HepG2 (cell line): ENCODE data around the gene PRKCD. TPM values are rescaled to one million over a fixed set of nuclear protein-coding genes. Genes with fewer than 3 reads are reported as not detected.

Experiments used
- ATAC-seq: fragments of 200-7000 bp; cut with Tn5 transposase; 3 replicates; pipeline ENCODE4 v1.9.1; 2020; ENCODE audit warnings: mild to moderate bottlenecking, moderate library complexity
- BruUV-seq: library from RNA; stranded (reverse); fragments of 400-500 nt; replicated peaks from 2 replicates; lab custom pipeline; 2021; lab: Mats Ljungman, UMichigan
- CTCF ChIA-PET: fragments of 300-600 bp; formaldehyde crosslinking; extraction: SDS; loops from one replicate; lab custom pipeline; 2021; ENCODE audit warnings: low total read pairs, inconsistent platforms, low intra/inter-chr PET ratio; lab: Yijun Ruan, JAX
- POLR2A ChIA-PET: fragments of 350-600 bp; sonication (Branson Sonifier 250); formaldehyde crosslinking; loops from one replicate; lab custom pipeline; 2020; ENCODE audit warnings: antibody characterized with exemption, inconsistent platforms; lab: Yijun Ruan, JAX
- DNase-seq: peaks from one replicate; pipeline ENCODE4 v3.0.0-alpha.2; 2015; ENCODE audit warnings: low spot score
- FAIRE-seq: peaks from 3 replicates; lab custom pipeline; 2011; peaks lifted over from hg19 to GRCh38; lab: Jason Lieb, UNC
- H2AFZ ChIP-seq: one replicate; pipeline ENCODE4 v1.6.1; 2011; ENCODE audit warnings: low read length, inconsistent platforms
- H3K27ac ChIP-seq: fragments of 300-600 bp; 3 replicates; pipeline ENCODE4 v1.8.0; 2011; ENCODE audit warnings: mixed run types, mild to moderate bottlenecking, mixed read lengths, low read length, inconsistent platforms; ENCODE audit not compliant: insufficient read depth; ENCODE audit errors: extremely low read length
- H3K27me3 ChIP-seq, 2 experiments: fragments of 200-600 bp in 1 of 2; 2 replicates in 1 of 2; 3 replicates in 1 of 2; pipeline versions ENCODE4 v1.6.0 to v1.8.0; 2011; ENCODE audit warnings: low read length in 2 of 2, mild to moderate bottlenecking in 2 of 2, moderate library complexity in 2 of 2, inconsistent platforms in 1 of 2; ENCODE audit not compliant: insufficient read depth in 2 of 2, control insufficient read depth in 1 of 2
- H3K36me3 ChIP-seq, 2 experiments: fragments of 200-600 bp in 1 of 2; replicated peaks in 1 of 2; 2 replicates in 1 of 2; 3 replicates in 1 of 2; pipeline versions ENCODE4 v1.5.1 to v1.8.0; 2011; ENCODE audit warnings: low read length in 2 of 2, inconsistent platforms in 1 of 2; ENCODE audit not compliant: insufficient read depth in 2 of 2, control insufficient read depth in 1 of 2
- H3K4me1 ChIP-seq: 2 replicates; pipeline ENCODE4 v1.5.1; 2012; ENCODE audit warnings: low read length, inconsistent platforms; ENCODE audit not compliant: insufficient read depth
- H3K4me2 ChIP-seq: 2 replicates; pipeline ENCODE4 v1.6.0; 2011; ENCODE audit warnings: low read depth, low read length, inconsistent platforms
- H3K4me3 ChIP-seq, 3 experiments: fragments of 200-600 bp in 1 of 3; sonication (generic), shearing (Covaris generic) in 1 of 3; replicated peaks in 1 of 3; 2 replicates each; pipeline ENCODE4 v1.5.1; 2011 to 2016; ENCODE audit warnings: low read length in 3 of 3, inconsistent platforms in 2 of 3, low read depth in 2 of 3, mild to moderate bottlenecking in 2 of 3, control low read depth in 1 of 3, mixed read lengths in 1 of 3; ENCODE audit not compliant: insufficient read depth in 1 of 3
- H3K79me2 ChIP-seq: one replicate; pipeline ENCODE4 v1.6.1; 2011; ENCODE audit warnings: low read length, inconsistent platforms; ENCODE audit not compliant: insufficient read depth
- H3K9ac ChIP-seq: 2 replicates; pipeline ENCODE4 v1.6.0; 2011; ENCODE audit warnings: mild to moderate bottlenecking, low read depth, low read length, inconsistent platforms; ENCODE audit not compliant: insufficient read depth
- H3K9me3 ChIP-seq: 2 replicates; pipeline ENCODE4 v1.5.1; 2012; ENCODE audit warnings: mild to moderate bottlenecking, low read length
- H4K20me1 ChIP-seq: 2 replicates; pipeline ENCODE4 v1.6.0; 2011; ENCODE audit warnings: inconsistent platforms, mild to moderate bottlenecking, low read length, moderate library complexity; ENCODE audit not compliant: insufficient read depth
- AGO1 ChIP-seq: fragments of 200-400 bp; formaldehyde crosslinking; IDR thresholded peaks from 2 replicates; pipeline ENCODE4 v1.6.1; 2017; ENCODE audit warnings: mild to moderate bottlenecking, low read depth, low read length, moderate library complexity; ENCODE audit not compliant: poor library complexity, severe bottlenecking
- AKAP8 ChIP-seq: sonication (generic); formaldehyde crosslinking; IDR thresholded peaks from 2 replicates; pipeline ENCODE4 v1.5.1; 2020; ENCODE audit warnings: mild to moderate bottlenecking, missing genetic modification reagents
- ATRX ChIP-seq: sonication (generic); formaldehyde crosslinking; IDR thresholded peaks from 2 replicates; pipeline ENCODE4 v1.4.0; 2020; ENCODE audit warnings: missing genetic modification reagents, borderline replicate concordance
- MIXL1 ChIP-seq: IDR thresholded peaks from 2 replicates; pipeline ENCODE4 v1.6.1; 2016
- NFATC3 ChIP-seq: sonication (generic); formaldehyde crosslinking; IDR thresholded peaks from 2 replicates; pipeline ENCODE4 v1.5.1; 2020; ENCODE audit warnings: mild to moderate bottlenecking, missing genetic modification reagents
- NFKB2 ChIP-seq: sonication (generic); formaldehyde crosslinking; IDR thresholded peaks from 2 replicates; pipeline ENCODE4 v1.4.0; 2020; ENCODE audit warnings: missing genetic modification reagents, borderline replicate concordance
- RBM22 ChIP-seq: fragments of 200-400 bp; formaldehyde crosslinking; optimal IDR thresholded peaks from 2 replicates; pipeline ENCODE3; 2017; ENCODE audit warnings: mild to moderate bottlenecking, low read length, moderate library complexity
- RELA ChIP-seq: sonication (generic); formaldehyde crosslinking; IDR thresholded peaks from 2 replicates; pipeline ENCODE4 v1.4.0; 2020; ENCODE audit warnings: missing genetic modification reagents
- RFX1 ChIP-seq: fragments of 450-650 bp; IDR thresholded peaks from 2 replicates; pipeline ENCODE4 v1.6.1; 2017
- ZBTB3 ChIP-seq: sonication (generic); formaldehyde crosslinking; IDR thresholded peaks from 2 replicates; pipeline ENCODE4 v1.4.0; 2020; ENCODE audit warnings: low read depth, mild to moderate bottlenecking, moderate library complexity, missing genetic modification reagents, borderline replicate concordance
- WGBS: methylation state at CpG from one replicate; pipeline ENCODE4 v1.1.6; 2017; ENCODE audit warnings: low lambda C conversion rate; 5-methylcytosine and 5-hydroxymethylcytosine counted together
- in situ Hi-C: cut with HindIII; loops from 2 replicates; pipeline ENCODE4 v1.10.0; 2017; ENCODE audit warnings: low pct_unique_long_range_greater_than_20kb; ENCODE audit not compliant: extremely low pct_ligation_motif_present
- intact Hi-C: fragments of 100-400 bp; cut with micrococcal nuclease; formaldehyde crosslinking; loops from one replicate; pipeline ENCODE4 v1.10.0; 2022; ENCODE audit not compliant: unreplicated experiment
- polyA plus RNA-seq, 8 experiments: library from polyadenylated mRNA; depleted of rRNA in 3 of 8; stranded (reverse) in 7 of 8; unstranded in 1 of 8; fragments of >200 nt; fragmentation: Illumina TruSeq in 4 of 8; extraction: Trizol in 4 of 8; gene quantifications; 2 replicates each; pipeline versions ENCODE4 v1.2.1 to v1.2.3, GENCODE V29; 2011 to 2016; ENCODE audit warnings: low read depth in 4 of 8, missing spikeins in 1 of 8, mixed read lengths in 1 of 8; ENCODE audit not compliant: insufficient read depth in 1 of 8
- total RNA-seq, 5 experiments: library from RNA; depleted of rRNA; stranded (reverse); fragments of >200 nt; fragmentation: Illumina TruSeq; extraction: Trizol; gene quantifications; 2 replicates each; pipeline ENCODE4 v1.2.3, GENCODE V29; 2016; ENCODE audit warnings: low read depth in 1 of 5

Gene PRKCD
- total and polyA plus RNA-seq, 2 of the 13 experiments (the other 11 are each of a cell fraction or from before 2014, with no cell fraction given) = 1.6 to 40.7 TPM

GRCh38 chr3:53229171-53229570 lies 68.2 kb downstream of the PRKCD start:
- CTCF ChIA-PET = no interaction called here
- POLR2A ChIA-PET = no interaction called here

GRCh38 chr3:53229606-53230005 lies 68.6 kb downstream of the PRKCD start:
- ATAC-seq = no peak
- Histone ChIP-seq H3K79me2 (no peaks in the 10 kb centered on the region), H3K36me3 (peaks cover 67 to 97% of the 10 kb centered on the region in 2 experiments), H3K9me3 (no peaks in the 10 kb centered on the region), H3K4me2 (no peak overlapping the region), H3K4me3 (no peak overlapping the region), H3K27ac (no peak overlapping the region), H3K9ac (no peak overlapping the region), H2AFZ (no peak overlapping the region), H3K27me3 (no peaks in the 10 kb centered on the region), H4K20me1 (0 out of 2 replicates have a peak, but pooled peaks cover 3% of the 10 kb centered on the region), H3K4me1 (peaks cover 27% of the 10 kb centered on the region)
- intact Hi-C loops = no loop called here
- CTCF ChIA-PET = no interaction called here
- no peak for DNase-seq
- TF ChIP-seq AKAP8 (CRISPR knock-in tag) (no peak), NFATC3 (CRISPR knock-in tag) (no peak), RBM22 (peak; percentile 0), ATRX (CRISPR knock-in tag) (no peak), RFX1 (no peak)
- in situ Hi-C loops = no loop called here
- no TSS peak for BruUV-seq
- FAIRE-seq = no peak
- POLR2A ChIA-PET = no interaction called here
- 100% methylated on average over 2 of the region's 2 CpGs for WGBS

More at GRCh38 chr3:53229171-53229570, 68.2 kb downstream of the PRKCD start:
- H3K36me3 ChIP-seq = peaks cover 63 to 97% of the 10 kb centered on the region in 2 experiments
- H3K4me3 ChIP-seq = no peak overlapping the region
- peaks cover 28% of the 10 kb centered on the region for H3K4me1 ChIP-seq
- no peaks in the 10 kb centered on the region for H3K27me3 ChIP-seq
- no peak overlapping the region for H3K9ac ChIP-seq
- intact Hi-C loops = no loop called here
- H3K27ac ChIP-seq = no peak overlapping the region
- TF ChIP-seq AGO1 (peak; percentile 68), RELA (CRISPR knock-in tag) (no peak), ZBTB3 (CRISPR knock-in tag) (no peak), NFKB2 (CRISPR knock-in tag) (no peak), MIXL1 (no peak)
- TF ChIP-seq, all 625 proteins: peak for 1
- FAIRE-seq (no peak), ATAC-seq (no peak), DNase-seq (no peak)
- Histone ChIP-seq H3K4me2 (no peak overlapping the region), H4K20me1 (0 out of 2 replicates have a peak, but pooled peaks cover 3% of the 10 kb centered on the region), H2AFZ (no peak overlapping the region), H3K79me2 (no peaks in the 10 kb centered on the region), H3K9me3 (no peaks in the 10 kb centered on the region)
- in situ Hi-C loops = no loop called here
- WGBS = 99% methylated on average over 12 of the region's 14 CpGs
- BruUV-seq = no TSS peak
